ENCODE results near the gene USP8.
"Not testable (repeated sequence)": the region's sequence is repeated elsewhere in the genome, so short reads cannot be mapped to it uniquely, and the experiment has no call there.

USP8 gene

DNA sequence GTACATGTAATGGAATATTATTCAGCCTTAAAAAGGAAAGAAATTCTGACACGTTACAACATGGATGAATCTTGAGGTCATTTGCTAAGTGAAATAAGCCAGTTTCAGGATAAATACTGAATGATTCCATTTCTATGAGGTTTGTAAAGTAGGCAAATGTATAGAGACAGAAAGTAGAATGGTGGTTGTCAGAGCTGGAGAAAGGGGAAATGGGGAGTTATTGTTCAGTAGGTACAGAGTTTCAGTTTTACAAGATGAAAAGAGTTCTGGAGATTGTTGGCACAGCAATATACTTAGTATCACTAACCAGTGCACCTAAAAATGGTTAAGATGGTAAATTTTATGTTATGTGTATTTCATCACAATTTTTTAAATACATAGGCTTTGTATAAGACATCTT, 60.6 kb downstream of the USP8 start:
- DNase-seq (ENCODE audit: insufficient read length, low spot score) (no peak), FAIRE-seq (no peak)
- TF ChIP-seq POLR2A (IDR thresholded peaks at IDR 0.05; ENCODE audit: low read depth, low read length), result no peak

DNA sequence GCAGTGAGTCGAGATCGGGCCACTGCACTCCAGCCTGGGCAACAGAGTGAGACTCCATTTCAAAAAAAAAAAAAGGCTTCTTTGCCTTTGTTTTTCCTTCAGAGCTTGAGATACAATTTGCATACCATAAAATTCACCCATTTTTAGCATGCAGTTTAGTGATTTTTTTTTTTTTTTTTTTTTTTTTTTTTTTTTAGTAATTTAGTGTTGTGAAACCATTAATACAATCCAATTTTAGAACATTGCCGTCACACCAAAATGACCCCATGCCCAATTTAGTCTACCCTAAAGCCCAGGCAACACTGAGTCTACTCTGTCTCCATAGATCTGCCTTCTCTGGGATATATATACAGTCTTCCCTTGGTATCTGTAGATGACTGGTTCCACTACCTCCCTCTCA, 61.2 kb downstream of the USP8 start:
- DNase-seq (ENCODE audit: insufficient read length, low spot score) (no peak), FAIRE-seq (no peak)
- TF ChIP-seq POLR2A (IDR thresholded peaks at IDR 0.05; ENCODE audit: low read depth, low read length), result no peak

GRCh38 chr15:50487287-50487686, 63.1 kb downstream of the USP8 start:
- FAIRE-seq (no peak), DNase-seq (ENCODE audit: insufficient read length, low spot score) (no peak)
- no peak for TF ChIP-seq POLR2A (IDR thresholded peaks at IDR 0.05; ENCODE audit: low read depth, low read length)

DNA sequence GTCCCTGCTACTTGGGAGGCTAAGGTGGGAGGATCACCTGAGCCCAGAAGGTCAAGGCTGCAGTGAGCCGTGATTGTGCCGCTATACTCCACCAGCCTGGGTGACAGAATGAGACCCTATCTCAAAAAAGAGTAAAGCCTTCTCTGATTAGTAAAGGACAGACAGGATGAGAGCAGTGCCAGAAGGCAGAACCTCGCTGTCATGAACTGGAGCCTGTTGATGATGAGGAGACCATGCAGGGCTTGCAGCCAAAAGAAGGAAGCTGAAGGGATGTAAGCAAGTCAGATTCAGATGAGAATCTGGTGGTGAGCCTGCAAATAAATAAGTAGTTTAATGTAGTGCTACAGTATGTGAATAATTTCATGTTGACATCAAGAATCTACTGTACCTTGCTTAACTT, 69.4 kb downstream of the USP8 start:
- DNase-seq (ENCODE audit: insufficient read length, low spot score) (no peak), FAIRE-seq (no peak)
- TF ChIP-seq POLR2A (IDR thresholded peaks at IDR 0.05; ENCODE audit: low read depth, low read length), result no peak

DNA sequence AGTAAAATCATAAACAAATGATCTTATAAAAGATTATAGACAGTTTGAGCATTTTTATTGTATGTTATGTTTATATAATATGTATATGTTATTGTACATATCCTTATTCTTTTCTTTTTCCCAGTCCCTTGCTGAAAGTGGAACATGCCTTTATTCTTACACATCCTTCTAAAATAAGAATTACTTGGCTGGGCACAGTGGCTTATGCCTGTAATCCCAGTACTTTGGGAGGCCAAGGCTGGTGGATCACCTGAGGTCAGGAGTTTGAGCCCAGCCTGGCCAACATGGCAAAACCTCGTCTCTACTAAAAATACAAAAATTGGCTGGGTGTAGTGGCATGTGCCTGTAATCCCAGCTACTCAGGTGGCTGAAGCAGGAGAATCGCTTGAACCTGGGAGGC, 70.3 kb downstream of the USP8 start:
- DNase-seq (ENCODE audit: insufficient read length, low spot score); FAIRE-seq: not testable (repeated sequence)

- TF ChIP-seq POLR2A (IDR thresholded peaks at IDR 0.05; ENCODE audit: low read depth, low read length), result no peak
- DNase-seq (ENCODE audit: insufficient read length, low spot score) (no peak), FAIRE-seq (no peak)
Observed at GRCh38 chr15:50496692-50497091, 72.5 kb downstream of the USP8 start.

DNA sequence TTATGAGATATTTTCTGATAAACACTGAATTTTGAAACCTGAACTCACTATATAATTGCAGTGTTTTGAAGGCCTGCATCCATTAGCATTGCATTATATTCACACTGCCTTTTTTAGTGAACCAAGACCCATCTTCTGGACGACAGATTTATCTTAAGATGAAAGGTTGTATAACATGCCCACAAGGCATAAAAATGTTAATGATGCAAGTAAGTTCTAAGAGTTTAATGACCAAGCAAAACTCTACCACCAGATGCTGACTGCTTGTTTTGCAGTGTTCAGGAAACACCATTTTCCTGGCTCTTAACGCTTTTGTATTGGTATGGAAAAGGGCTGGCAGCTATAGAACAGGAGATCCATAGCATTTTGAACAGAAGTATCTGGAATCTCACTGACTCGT, 76.1 kb downstream of the USP8 start:
- no peak for DNase-seq (ENCODE audit: insufficient read length, low spot score)
- no peak for FAIRE-seq
- no peak for TF ChIP-seq POLR2A (IDR thresholded peaks at IDR 0.05; ENCODE audit: low read depth, low read length)

- TF ChIP-seq POLR2A (IDR thresholded peaks at IDR 0.05; ENCODE audit: low read depth, low read length), result no peak
- FAIRE-seq (no peak), DNase-seq (ENCODE audit: insufficient read length, low spot score) (no peak)
Observed at GRCh38 chr15:50501815-50502214, 77.6 kb downstream of the USP8 start.

- FAIRE-seq (no peak), DNase-seq (ENCODE audit: insufficient read length, low spot score) (no peak)
- no peak for TF ChIP-seq POLR2A (IDR thresholded peaks at IDR 0.05; ENCODE audit: low read depth, low read length)
Observed at GRCh38 chr15:50503144-50503543, 78.9 kb downstream of the USP8 start.

- DNase-seq (ENCODE audit: insufficient read length, low spot score); FAIRE-seq: not testable (repeated sequence)
Observed at GRCh38 chr15:50505656-50506055, 81.5 kb downstream of the USP8 start.

DNA sequence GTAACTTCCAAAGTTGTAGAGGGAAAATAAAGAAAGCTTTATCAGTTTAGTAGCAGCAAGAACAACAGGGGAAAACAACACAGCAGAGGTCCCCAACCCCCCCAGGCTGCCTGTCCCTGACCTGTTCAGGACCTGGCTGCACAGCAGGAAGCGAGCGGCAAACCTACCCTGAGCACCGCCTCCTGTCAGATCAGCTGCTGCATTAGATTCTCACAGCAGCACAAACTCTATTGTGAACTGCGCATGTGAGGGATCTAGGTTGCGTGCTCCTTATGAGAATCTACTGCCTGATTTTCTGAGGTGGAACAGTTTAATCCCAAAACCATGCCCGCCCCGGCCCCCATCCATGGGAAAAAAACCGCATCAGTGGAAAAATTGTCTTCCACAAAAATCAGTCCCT, 81.9 kb downstream of the USP8 start:
- no peak for TF ChIP-seq POLR2A (IDR thresholded peaks at IDR 0.05; ENCODE audit: low read depth, low read length)
- no peak for FAIRE-seq
- no peak for DNase-seq (ENCODE audit: insufficient read length, low spot score)

DNA sequence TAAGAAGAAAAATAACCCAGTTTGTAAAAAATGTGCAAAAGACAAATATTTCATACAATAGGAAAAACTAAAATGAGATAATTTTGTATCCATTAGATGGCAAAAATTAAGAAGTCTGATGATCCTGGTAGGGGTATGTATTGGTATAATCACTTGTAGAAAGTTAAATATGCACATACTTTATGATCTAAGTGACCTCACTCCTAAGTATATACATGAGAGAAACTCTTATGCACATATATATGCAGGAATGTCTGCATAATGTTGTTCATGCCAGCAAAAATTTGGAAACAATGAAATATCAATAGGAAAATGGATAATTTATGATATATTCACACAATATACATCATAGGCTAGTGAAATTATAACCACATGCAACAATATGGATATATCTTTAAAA, 88.8 kb downstream of the USP8 start:
- TF ChIP-seq POLR2A (IDR thresholded peaks at IDR 0.05; ENCODE audit: low read depth, low read length), result no peak
- FAIRE-seq (no peak), DNase-seq (ENCODE audit: insufficient read length, low spot score) (no peak)

DNA sequence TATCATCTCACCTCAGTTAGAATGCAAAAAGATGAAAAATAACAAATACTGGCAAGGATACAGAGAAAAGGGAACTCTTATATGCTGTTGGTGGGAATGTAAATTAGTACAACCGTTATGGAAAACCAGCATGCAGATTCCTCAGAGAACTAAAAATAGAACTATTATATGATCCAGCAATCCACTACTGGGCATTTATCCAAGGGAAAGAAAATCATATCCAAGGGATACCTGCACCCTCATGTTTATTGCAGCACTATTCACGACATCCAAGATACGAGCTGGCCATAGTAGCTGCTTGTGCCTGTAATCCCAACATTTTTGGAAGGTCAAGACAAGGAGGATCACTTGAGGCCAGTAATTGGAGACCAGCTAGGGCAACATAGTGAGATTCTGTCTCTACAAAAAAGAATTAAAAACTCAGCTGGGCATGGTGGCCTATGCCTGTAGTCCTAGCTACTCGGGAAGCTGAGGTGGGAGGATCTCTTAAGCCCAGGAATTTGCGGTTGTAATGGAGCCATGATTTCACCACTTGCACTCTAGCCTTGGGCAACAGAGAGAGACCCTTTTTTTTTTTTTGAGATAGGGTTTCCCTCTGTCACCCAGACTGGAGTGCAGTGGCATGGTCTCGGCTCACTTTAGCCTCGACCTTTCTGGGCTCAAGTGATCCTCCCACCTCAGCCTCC, 95.7 kb downstream of the USP8 start:
- DNase-seq (ENCODE audit: insufficient read length, low spot score), result no peak
- TF ChIP-seq POLR2A (IDR thresholded peaks at IDR 0.05; ENCODE audit: low read depth, low read length), result no peak
- no peak for FAIRE-seq

GRCh38 chr15:50523851-50524251, 99.6 kb downstream of the USP8 start:
- FAIRE-seq, result no peak
- TF ChIP-seq POLR2A (IDR thresholded peaks at IDR 0.05; ENCODE audit: low read depth, low read length), result no peak

DNA sequence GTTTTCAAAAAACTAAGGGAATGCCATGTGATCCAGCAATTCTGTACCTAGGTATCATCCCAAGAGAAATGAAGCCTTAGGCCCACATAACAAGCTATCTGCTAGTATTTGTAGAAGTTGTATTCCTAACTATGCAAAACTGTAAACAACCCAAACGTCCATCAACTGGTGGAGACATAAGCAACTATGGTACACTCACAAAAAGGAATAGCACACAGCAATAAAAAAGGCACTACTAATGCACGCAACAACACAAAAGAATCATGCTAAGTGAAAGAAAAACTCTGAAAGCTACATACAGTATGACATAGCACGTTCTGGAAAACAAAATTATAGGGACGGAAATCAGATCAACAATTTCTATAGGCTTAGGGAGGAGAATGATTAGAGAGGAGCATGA, 107.0 kb downstream of the USP8 start:
- DNase-seq (ENCODE audit: insufficient read length, low spot score), result no peak
- TF ChIP-seq POLR2A (IDR thresholded peaks at IDR 0.05; ENCODE audit: low read depth, low read length), result no peak
- no peak for FAIRE-seq

More at GRCh38 chr15:50523851-50524251, 99.6 kb downstream of the USP8 start:
- DNase-seq (ENCODE audit: insufficient read length, low spot score), result no peak

DNA sequence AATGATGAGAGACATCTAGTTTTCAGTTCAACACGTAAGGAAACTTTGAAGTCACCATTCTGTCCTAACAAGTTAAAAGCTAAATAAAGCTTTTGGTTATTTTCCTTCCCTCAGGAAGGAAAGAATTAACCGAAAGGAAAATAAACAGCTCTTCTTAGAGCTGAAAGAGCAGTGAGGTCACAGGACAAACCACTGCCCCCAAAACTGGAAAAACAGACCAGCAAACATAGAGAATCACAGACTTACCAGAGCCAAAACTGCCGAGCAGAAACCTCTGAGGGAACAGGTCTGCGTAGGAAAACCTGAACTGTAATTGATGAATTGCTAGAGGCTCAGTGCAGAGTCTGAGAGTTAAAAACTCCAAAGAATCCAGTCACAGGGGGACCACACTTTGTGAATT, 107.6 kb downstream of the USP8 start:
- no peak for TF ChIP-seq POLR2A (IDR thresholded peaks at IDR 0.05; ENCODE audit: low read depth, low read length)
- FAIRE-seq (no peak), DNase-seq (ENCODE audit: insufficient read length, low spot score) (no peak)
